Ramos (cell line): ENCODE results near the gene NUSAP1.
"Not testable (repeated sequence)": the region's sequence is repeated elsewhere in the genome, so short reads cannot be mapped to it uniquely, and the experiment has no call there.

Experiments used
- in situ Hi-C: fragments of 300-500 bp; cut with MboI; formaldehyde crosslinking; loops from one replicate; pipeline ENCODE4 v1.14.3; 2022; ENCODE audit warnings: low sequenced_read_pairs; ENCODE audit not compliant: unreplicated experiment

Gene NUSAP1

DNA sequence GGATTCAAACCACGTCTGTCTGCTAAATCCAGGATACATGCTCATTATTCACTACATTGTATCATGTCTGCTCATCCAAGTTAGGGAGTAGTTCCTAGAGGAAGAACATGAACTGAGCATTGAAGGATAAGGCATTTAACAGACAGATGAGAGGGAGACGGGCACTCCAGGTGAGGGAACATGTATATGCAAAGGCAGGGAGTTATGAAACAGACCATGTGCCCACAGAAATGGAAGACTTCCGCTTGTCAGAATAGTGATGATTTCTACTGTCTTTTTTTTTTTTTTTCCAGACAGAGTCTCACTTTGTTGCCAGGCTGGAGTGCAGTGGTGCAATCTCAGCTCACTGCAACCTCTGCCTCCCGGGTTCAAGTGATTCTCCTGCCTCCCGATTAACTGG lies 74.7 kb downstream of the NUSAP1 start:
- in situ Hi-C loops: no loop called here

DNA sequence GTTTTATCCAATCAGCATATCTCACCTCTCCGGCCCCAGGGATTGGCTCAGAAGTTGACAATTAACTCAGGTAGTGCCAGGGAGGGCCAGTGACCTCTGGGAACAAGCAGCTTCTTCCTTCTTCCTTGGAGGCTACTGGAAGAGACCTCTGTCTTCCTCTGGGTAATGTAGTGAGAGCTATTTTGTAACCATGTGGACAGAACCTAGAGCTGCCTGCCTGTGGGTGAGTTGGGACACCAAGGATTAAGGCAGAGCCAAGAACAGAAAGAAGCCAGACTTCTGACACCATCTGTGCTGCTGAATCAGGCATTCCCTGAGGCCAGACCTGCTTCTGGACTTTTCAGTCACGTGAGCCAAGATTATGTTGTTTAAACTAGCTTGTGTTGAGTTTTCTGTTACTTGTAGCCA lies 75.6 kb downstream of the NUSAP1 start:
- in situ Hi-C loops: no loop called here

- in situ Hi-C loops: no loop called here
These were observed 78.3 kb downstream of the NUSAP1 start for GRCh38 chr15:41411031-41411430.

DNA sequence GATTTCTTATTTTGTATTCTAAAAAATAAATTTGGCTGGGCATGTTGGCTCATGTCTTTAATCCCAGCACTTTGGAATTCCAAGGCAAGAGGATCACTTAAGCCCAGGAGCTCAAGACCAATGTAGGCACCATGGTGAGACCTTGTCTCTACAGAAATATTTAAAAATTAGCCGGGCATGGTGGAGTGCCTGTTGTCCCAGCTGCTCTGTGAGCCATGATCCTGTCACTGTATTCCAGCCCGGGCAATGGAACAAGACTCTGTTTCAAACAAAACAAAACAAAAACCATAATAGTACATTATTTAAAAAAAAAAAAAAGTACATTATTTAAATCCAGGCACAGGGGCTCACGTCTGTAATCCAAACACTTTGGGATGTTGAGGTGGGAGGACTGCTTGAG lies 78.8 kb downstream of the NUSAP1 start:
- in situ Hi-C loops: no loop called here

DNA sequence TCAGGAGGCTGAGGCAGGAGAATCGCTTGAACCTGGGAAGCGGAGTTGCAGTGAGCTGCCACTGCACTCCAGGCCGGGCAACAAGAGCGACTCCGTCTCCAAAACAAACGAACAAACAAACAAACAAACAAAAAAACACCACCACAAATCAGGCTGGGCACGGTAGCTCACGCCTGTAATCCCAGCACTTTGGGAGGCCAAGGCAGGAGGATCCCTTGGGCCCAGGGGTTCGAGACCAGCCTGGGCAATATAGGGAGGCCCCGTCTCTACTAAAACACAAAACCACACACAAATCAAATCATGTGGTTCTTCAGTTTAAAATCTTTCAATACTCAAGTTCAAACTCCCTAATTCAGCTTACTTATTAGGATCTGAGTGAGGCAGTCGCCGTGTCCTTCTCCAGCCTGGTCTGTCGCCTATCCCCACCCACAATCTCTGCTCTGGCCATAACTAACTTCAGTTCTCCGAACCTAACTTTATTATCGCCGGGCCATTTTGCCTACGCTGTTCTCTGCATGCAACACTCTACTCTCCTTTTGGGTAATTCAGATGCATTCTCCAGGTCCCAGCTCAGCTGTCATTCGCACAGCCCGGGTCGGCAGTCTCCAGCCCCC lies 83.6 kb downstream of the NUSAP1 start:
- in situ Hi-C loops: no loop called here

DNA sequence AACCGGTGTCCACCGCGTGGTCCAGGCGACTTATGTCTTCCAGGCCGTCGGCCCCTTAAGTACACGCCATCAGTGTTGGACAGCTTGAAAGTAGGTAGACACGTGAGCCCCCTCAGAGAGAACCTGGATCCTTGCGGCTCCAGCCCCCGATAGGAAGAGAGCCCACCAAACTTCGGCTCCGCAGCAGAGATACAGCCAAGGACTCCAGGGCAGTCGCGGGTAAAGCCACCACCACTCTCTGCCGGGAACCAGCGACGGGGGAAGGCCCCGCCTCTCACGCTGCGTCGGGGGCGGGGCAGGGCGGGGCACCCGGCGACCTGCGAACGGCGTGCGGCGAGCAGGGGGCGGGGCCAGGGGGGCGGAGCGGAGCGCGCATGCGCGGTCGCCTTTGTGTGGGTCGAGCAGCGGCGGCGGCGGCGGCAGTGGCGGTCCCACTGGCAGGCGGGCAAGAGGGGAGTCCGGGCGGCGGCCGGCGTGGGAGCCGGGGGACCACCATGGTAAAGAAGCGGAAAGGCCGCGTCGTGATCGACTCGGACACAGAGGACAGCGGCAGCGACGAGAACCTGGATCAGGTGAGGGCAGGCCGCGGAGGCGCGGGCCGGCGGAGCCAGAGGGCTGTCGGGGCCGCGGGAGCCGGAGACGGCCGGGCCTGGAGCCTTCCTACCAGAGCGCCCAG lies 84.2 kb downstream of the NUSAP1 start, which contains the start of gene RTF1:
Gene RTF1, plus strand, starts transcription at position 354 of the 676 bp plus-strand sequence. Its CDS starts 21 bp downstream, at position 375.
- in situ Hi-C loops: no loop called here

DNA sequence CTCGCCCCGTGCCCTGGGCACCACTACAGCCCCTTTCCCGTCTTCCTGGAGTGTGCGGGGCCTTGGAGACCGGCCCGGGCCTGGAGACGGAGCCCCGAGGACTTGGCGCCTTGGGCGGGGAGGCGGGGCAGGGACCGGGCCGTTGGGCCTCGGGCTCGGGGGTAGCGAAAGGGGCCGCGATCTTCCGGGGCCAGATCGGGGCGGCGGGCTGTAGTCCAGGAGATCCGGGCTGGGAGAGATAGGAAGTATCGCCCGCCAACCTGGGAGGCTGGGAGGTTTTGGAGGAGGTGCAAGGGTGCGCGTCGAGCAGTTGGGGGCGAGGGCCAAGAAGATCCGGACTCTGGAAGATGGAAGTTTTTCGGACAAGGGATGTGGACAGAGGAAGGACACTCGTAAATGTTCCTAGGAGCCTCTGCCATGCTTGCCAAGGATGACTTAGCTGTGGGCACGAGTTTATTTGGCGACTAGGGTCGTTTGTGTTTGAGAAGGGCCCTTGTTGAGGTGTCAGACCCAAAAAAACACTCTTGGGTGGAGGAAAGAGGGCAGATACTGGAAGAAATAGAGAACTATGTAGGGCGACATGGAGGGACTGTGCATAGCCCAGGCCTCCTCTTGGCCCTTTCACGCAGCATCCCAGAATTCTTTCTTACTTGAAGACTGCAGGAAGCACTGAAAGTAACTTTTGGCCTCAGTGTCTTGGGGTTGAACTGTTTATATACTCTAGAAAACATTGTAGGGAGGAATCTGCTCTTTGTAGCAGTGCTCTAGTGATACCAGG lies 84.9 kb downstream of the NUSAP1 start:
- in situ Hi-C loops: no loop called here

DNA sequence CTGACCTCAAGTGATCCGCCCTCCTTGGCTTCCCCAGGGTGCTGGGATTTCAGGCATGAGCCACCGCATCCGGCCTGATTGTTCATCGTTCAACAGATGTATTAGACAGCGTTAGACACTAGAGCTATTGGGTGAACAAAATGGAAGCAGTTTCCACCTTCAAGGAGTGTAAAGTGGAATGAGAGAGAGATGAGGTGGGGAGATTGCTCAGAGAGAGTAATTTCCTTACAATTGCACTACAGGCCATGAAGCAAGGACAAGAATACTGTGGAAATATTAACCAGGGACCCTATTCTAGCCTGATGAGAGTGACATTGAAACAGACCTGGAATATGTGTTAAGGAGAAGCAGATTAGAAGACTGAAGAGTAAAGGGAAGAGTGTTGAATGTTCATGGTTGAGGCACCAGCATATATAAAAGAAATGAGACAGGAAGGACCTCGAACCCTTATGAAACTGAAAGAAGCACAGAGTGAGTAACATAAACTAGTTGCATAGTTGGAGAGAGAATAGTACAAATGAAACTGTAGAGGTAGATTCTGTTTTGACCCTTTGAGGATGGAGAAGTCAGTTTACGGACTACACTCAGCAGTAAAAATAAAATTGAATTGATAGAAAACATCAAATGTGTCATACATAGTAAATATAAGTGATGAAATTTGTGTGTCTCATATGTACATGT lies 91.4 kb downstream of the NUSAP1 start:
- in situ Hi-C loops: no loop called here

DNA sequence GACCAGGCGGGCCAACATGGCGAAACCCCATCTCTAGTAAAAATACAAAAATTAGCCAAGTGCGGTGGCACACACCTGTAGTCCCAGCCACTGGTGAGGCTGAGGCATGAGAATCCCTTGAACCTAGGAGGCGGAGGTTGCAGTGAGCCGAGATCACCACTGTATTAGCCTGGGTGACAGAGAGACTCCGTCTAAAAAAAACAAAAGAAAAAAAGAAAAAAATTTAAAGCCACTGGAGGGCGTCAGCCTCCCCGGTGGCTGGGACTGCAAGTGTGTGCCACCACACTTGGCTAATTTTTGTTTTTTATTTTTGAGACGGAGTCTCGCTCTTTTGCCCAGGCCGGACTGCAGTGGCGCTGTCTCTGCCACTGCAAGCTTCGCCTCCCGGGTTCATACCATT lies 92.1 kb downstream of the NUSAP1 start:
- in situ Hi-C loops: no loop called here

GRCh38 chr15:41425907-41426306 lies 93.2 kb downstream of the NUSAP1 start:
- in situ Hi-C loops: not testable (repeated sequence)

DNA sequence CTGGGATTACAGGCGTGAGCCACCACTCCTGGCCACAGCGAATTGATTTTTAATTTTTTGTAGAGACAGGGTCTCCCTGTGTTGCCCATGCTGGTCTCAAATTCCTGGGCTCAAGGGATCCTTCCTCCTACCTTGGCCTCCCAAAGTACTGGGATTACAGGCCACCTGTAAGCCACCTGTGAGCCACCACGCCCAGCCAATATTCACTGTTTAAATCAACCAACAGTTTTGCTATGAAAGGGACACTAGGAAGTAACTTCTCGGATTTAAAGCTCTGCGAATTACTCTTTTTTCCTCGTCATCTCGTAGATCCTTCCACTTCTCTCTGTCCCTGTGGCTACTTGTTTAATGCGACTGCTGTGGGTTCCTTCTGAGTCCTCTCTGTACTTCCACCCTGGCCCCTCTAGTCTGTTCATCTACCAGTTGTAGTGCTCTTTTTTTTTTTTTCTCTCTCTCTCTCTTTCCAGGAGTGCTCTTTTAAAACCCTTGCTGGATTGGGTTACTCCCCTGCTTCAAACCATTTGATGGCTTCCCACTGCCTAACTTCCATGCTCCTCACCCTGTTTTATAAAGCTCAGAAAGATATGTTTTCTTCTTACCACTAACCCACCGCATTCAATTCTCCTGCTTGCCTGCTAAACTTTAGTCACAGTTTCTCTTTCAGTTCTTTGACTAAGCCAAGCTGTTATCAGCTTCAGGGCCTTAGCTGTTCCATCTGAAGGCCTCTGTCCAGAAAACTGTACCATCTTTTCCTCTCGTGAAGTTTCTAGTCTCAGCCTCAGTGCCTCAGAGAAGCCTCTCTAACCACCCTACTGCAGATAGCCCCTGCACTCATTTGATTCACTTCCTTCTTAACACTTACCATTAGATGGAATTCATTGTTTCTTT lies 96.6 kb downstream of the NUSAP1 start:
- in situ Hi-C loops: no loop called here
